Measurements from ENCODE around the gene CTDSPL. TPM values are rescaled to one million over a fixed set of nuclear protein-coding genes. Genes with fewer than 3 reads are reported as not detected.

CTDSPL gene
- total RNA-seq, 1 donor from 2014 or later: 30.6 TPM

DNA sequence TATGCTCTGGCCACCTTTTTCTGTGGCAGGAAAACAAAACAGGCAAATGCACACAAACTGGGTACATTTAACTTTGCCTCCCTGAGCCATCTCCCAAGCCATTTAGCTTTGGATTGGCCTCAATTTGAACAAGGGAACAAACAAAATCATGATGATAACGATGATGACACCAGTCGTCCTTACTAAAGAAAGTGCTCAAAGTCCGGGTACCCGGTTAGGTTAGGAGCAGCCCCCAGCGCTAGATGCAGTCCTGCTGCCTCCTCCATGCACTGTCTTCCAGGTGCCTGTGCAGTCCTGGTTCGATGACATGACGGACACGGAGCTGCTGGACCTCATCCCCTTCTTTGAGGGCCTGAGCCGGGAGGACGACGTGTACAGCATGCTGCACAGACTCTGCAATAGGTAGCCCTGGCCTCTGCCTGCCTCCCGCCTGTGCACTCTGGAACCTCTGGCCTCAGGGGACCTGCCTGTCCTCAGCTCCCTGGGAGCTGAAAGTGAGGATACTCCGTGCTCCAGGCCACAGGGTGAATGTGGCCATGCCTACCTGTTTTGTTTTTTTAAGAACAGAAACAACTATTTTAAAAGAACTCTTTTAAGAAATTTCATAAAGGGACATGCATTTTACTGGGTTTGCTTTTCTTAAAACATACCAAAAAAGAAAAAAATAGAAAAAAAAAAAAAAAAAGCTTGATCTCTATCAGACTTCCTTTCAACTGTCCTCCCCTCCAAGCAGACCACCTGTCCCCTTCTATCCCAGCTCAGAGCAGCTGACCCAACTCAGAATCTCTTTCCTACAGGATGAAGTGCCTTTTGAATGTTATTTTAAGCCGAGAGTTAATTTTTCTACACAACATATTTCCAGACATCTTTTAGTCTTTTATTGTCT is 119.0 kb downstream of the CTDSPL start:
- peaks cover 4% of the 10 kb centered on the region for H3K36me3 ChIP-seq (ENCODE audit: control insufficient read depth, insufficient read depth, low read length)
- H3K27me3 ChIP-seq (ENCODE audit: control insufficient read depth, insufficient read depth, low read length): no peaks in the 10 kb centered on the region
- DNase-seq (ENCODE audit: low read depth): no peak

GRCh38 chr3:37981348-37981664 is 119.6 kb downstream of the CTDSPL start:
- no peak for TF ChIP-seq CTCF (IDR thresholded peaks at IDR 0.05; ENCODE audit: insufficient read depth, low read length, poor library complexity, severe bottlenecking)
- Histone ChIP-seq H3K36me3 (ENCODE audit: control insufficient read depth, insufficient read depth, low read length) (peaks cover 4% of the 10 kb centered on the region), H3K4me3 (ENCODE audit: low read depth, low read length) (no peak overlapping the region), H3K27me3 (ENCODE audit: control insufficient read depth, insufficient read depth, low read length) (no peaks in the 10 kb centered on the region)
- DNase-seq (ENCODE audit: low read depth): no peak

More for the DNA sequence above, 119.0 kb downstream of the CTDSPL start:
- no peak overlapping the region for H3K4me3 ChIP-seq (ENCODE audit: low read depth, low read length)
- no peak for TF ChIP-seq CTCF (IDR thresholded peaks at IDR 0.05; ENCODE audit: insufficient read depth, low read length, poor library complexity, severe bottlenecking)

- DNase-seq (ENCODE audit: low read depth): no peak
- H3K36me3 ChIP-seq (ENCODE audit: control insufficient read depth, insufficient read depth, low read length): peaks cover 4% of the 10 kb centered on the region
- no peak overlapping the region for H3K4me3 ChIP-seq (ENCODE audit: low read depth, low read length)
- no peaks in the 10 kb centered on the region for H3K27me3 ChIP-seq (ENCODE audit: control insufficient read depth, insufficient read depth, low read length)
- TF ChIP-seq CTCF (IDR thresholded peaks at IDR 0.05; ENCODE audit: insufficient read depth, low read length, poor library complexity, severe bottlenecking): no peak
Measured at GRCh38 chr3:37982331-37982730, 120.7 kb downstream of the CTDSPL start.

GRCh38 chr3:37984051-37984450 is 122.4 kb downstream of the CTDSPL start:
- TF ChIP-seq CTCF (IDR thresholded peaks at IDR 0.05; ENCODE audit: insufficient read depth, low read length, poor library complexity, severe bottlenecking): no peak
- no peak for DNase-seq (ENCODE audit: low read depth)
- no peaks in the 10 kb centered on the region for H3K27me3 ChIP-seq (ENCODE audit: control insufficient read depth, insufficient read depth, low read length)
- H3K36me3 ChIP-seq (ENCODE audit: control insufficient read depth, insufficient read depth, low read length): peaks cover 4% of the 10 kb centered on the region
- no peak overlapping the region for H3K4me3 ChIP-seq (ENCODE audit: low read depth, low read length)

GRCh38 chr3:37984596-37984995 is 122.9 kb downstream of the CTDSPL start:
- H3K36me3 ChIP-seq (ENCODE audit: control insufficient read depth, insufficient read depth, low read length): peaks cover 4% of the 10 kb centered on the region

More at GRCh38 chr3:37984596-37984995, 122.9 kb downstream of the CTDSPL start:
- no peak for TF ChIP-seq CTCF (IDR thresholded peaks at IDR 0.05; ENCODE audit: insufficient read depth, low read length, poor library complexity, severe bottlenecking)
- Histone ChIP-seq H3K27me3 (ENCODE audit: control insufficient read depth, insufficient read depth, low read length) (no peaks in the 10 kb centered on the region), H3K4me3 (ENCODE audit: low read depth, low read length) (no peak overlapping the region)
- no peak for DNase-seq (ENCODE audit: low read depth)
